ENCODE results near the gene PIK3AP1.

- TF ChIP-seq ZSCAN29 (CRISPR knock-in tag; conservative IDR thresholded peaks at IDR 0.05) (no peak), CCAR2 (optimal IDR thresholded peaks at IDR 0.05; ENCODE audit: low read depth, low read length) (no peak), ZNF644 (CRISPR knock-in tag; IDR thresholded peaks at IDR 0.05; ENCODE audit: low read depth) (no peak)
These were observed 154.5 kb downstream of the PIK3AP1 start for GRCh38 chr10:96565774-96566173.
